LHCN-M2 (cell line): ENCODE data around the gene FKRP. TPM values are rescaled to one million over a fixed set of nuclear protein-coding genes. Genes with fewer than 3 reads are reported as not detected.
A peak's percentile ranks its signal among the peaks of the same experiment; 100 is the strongest.

Experiments
- DNase-seq: peaks from one replicate; pipeline ENCODE4 v3.0.0-alpha.2; 2012; ENCODE audit warnings: low read depth
- total RNA-seq: library from RNA; depleted of rRNA; stranded (reverse); fragments of >200 nt; gene quantifications from 2 replicates; pipeline ENCODE4 v1.2.3, GENCODE V29; 2014

FKRP gene
- total RNA-seq, 1 experiment from 2014 or later: 29.7 TPM

DNA sequence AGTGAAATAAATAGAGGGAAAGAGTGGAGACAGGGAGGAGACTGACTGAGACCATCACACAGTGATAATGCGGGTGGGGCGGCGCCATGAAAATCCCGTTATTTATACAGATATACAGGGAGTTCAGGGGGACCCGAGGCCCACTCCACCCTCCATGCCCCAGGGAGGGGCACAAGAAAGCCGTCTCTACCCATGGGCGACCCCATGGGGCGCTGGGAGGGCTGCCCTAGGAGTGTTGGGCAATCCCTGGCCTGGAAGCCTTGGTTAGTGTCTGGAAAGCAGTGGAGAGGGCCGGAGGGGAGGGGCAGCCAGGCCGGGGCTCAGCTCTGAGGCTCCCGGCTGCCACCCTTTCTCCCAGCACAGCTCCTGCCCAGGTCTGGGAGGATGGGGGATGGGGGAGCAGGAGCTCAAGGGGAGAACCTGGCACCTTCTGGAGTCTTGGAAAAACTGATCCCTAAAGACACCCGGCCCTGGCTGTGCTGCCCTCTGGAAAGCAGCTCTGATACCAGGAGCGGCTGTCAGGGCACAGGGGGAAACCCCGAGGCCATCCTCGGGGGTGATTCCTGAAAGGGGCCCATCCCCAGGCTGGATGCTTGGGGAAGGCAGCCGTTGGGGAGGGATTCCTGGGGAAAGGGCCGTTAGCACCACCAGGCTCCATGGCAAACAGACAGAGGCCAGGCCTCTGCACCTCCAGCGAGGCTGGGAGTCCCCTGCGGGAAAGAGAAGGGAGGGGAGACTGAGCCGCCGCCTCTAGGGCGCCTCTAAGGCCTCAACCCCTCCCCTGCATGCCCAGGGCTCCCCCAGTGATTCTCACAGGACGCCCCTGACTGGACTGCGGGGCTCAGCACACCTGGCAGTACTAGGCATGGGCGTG lies 26.0 kb upstream of the FKRP start:
- no peak for DNase-seq

DNA sequence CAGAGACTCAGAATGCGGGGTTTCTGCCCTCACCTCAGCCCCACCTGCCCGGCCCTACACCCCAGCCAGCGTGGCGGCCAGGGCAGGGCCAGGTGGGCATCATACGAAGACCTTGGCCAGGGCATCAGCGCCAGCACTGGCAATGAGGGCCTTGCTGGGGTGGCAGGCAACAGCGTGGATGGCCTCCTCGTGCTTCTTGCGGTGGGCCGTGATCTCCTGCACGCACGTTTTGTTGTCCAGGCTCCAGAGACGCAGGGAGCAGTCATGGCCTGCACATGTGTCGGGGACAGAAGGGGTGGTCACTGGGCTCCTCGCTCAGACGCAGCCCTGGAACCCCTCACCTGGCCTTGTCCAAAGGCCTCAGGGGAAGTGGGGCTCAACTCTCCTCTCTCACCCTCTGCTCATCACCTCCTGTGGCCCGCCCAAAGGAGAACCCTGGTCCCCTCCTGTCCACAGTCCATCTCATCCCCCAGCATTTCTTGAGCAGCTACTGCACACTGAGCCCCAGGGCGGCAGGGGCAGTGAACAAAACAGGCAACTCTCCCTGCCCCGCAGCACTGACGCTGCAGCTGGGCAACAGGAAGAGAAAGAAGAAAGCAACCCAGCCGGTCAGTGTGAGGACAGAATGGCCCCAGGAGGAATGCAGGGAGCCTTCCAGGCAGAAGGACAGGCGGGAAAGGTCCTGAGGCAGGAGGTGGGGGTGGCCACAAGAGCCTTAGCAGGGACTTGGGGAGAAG lies 25.2 kb upstream of the FKRP start:
- no peak for DNase-seq

DNA sequence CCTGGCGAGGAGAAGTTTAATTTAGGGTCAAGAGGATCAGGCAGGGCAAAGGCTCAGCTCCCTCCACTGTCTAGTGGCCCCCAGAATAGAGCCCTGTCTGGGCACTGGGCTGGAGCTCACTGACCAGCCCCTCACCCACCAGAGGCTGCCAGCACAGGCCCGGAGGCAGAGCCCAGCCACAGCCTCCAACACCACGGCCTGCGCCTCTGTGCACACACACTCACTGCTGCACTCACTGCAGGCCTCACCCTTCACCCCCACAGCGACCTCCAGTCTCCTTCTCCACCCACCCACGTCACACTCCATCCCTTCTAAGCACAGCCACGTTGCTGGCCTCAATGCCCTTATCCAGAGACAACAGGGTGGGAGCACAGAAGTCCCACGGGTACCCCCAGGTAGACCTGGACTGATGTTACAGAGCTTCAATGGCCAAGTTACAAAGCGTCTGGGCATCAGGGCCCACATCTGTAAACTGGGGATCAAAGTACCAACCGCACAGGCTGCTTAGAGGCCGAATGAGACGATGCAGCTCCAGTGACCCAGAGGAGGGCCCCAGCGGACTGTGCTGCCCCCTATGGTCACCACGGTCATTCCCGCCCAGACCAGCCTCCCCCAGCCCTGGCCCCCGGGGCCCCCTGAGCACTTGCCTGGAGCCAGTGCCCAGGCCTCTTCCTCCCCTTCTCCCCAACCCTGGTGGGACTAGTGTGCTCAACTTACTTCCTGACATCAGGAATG lies 24.4 kb upstream of the FKRP start:
- DNase-seq: no peak

DNA sequence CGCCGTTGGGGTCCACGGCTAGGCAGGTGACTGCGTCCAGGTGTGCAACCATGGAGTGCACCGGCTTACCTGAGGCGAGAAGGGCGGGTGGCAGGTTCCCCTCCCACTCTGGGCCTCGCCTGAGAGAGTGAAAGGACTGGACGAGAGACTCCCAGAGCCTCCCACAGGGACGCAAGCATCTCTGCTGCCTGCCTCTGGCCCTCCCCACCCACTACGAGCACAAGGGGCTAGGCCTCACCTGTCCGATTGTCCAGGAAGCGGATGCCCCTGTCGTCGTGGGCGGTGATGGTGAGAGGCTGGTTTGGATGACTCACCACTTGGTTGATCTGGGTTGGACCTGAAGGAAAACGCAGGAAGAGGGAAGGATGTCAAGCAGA lies 23.9 kb upstream of the FKRP start:
- DNase-seq: no peak

DNA sequence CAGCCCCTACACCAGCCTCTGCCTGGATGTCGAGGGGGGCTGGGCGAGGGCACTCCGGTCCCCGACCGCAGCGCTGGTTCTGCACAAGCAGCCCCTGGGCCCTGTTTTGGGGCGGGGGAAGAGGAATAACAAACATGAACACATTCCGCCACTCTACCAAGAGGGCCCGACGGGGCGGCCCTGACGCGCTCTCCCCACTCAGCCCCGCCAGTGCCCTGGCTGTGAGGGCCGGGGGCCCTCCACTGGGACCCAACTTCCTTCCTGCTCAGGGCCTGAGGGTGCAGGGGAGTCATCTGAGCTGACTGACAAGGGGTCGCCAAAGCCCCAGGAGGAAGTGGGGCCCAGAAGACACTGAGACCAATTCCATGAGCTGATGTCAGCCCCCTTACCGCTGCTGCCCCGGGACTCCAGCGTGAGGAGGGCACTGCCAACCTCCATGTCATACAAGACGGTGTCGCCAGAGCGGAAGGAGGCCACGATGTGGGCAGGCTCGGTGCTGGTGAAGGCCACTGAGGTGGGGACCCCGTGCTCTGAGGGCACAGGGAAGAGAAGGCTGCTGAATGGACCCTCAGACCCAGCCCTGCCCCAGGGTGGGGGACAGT lies 23.3 kb upstream of the FKRP start:
- DNase-seq: no peak

DNA sequence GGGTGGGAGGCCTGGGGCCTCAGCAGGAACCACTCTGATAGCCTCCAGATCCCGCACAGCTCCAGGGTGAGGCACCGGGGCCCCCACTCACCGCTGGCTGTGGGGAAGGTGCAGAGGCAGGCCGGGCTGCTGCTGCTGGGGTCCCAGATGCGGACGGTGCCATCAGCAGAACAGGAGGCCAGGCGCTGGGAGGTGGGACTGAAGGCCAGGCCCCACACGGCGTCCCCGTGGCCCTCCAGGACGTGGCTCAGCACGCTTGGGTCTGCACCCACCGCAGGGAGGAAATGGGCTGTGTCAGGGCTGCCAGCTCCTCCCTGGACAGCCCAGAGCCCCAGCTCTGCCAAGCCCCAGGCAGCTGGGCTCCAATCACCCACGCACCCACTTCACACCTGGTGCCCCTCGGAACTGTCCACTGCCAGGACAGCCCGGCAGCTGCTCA lies 22.8 kb upstream of the FKRP start:
- DNase-seq: no peak

DNA sequence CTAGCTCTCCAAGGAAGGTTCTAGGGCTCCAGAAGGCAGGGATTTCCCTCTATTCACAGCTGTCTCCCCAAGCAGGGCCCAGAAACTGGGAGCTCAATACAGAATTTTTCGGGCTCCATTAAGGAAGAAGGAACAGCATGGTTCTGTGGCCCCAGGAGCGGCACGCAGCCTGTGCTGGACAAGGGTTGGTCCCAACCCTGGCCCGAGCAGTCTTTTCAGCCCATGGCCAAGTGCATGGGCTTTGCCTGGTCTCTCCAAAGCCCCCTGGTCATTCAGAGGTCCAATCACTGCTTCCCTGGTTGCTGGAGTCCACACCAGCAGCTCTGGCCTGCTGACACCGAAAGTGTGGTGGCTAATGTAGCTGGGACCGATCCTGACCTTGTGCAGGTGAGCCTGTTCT lies 22.4 kb upstream of the FKRP start:
- DNase-seq: no peak

DNA sequence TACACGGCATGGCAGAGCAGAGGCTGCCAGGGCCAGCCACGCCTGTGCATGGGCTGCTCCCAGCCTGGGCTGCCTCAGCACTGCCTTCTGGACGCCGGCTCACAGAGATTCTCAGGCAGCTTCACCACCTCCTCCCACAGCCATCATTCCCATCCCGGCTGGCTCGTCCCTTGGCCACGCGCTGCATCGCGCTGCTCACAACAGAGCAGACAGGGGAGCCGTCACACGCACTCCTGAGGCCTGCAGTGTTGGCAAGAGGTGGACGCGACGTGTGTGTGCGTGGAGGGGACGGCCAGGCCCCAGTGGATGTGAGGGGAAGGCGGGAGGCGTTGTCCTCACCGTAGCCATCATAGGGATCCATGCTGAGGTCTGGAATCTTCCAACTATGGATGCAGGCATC lies 21.4 kb upstream of the FKRP start:
- no peak for DNase-seq

DNA sequence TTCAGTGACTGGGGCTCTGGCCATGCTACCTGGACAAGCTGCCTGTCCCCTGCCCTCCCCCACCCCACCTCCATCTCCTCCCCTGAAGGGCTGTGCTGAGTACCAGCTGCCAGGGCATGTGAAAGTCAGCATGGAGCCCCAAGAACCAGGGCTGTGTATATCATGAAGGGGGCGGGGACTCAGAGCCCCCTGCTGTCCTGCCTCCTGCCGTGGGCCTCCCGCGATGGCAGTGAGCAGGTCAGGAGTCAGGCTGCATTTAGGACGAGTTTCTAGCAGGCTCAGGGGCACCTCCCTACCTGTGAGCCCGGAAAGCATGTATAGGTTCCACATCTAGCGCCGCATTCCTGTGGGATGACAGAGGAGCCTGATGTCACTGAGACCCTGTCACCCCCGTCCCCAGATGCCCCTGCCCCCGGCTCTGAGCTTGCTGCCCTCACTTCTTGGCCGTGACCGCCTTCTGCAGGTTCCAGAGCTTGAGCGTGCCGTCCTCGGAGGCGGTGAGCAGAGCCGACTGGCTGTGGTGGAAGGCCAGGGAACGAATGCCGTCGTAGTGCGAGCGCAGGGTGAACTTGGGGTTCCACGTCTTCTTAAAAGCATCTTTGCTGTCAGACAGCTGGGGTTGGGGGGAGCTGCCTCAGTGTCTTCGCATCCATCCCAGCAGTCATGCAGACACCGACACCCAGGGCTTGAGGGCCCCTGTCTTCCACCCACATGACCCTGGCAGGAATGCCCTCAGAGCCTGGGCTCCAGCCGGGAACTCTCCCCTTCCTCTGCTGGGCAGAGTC lies 20.6 kb upstream of the FKRP start:
- DNase-seq: no peak

DNA sequence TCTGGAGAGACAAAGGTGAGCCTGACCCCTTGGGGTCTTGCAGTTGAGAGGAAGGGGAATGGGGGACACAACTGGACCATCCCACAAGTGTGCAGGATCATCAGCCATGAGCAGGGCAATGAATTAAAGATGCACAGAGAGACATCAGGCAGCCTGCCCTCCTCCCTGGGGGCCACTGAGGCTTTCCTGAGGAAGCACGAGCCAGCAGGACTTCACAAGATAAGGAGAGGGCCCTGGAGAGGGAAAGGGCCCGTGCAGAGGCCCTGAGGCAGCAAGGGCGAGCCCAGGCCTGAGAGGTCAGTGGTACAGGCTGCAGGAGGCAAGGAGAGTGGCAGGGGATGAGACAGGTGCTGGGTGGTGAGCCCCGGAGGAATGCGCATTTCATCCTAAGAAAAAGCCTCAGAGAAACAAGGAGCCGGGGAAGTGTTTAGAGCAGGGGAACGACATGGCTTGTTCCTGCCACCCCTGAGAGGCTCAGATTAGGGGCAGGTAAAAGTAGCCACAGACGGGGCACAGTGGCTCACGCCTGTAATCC lies 19.9 kb upstream of the FKRP start:
- no peak for DNase-seq

DNA sequence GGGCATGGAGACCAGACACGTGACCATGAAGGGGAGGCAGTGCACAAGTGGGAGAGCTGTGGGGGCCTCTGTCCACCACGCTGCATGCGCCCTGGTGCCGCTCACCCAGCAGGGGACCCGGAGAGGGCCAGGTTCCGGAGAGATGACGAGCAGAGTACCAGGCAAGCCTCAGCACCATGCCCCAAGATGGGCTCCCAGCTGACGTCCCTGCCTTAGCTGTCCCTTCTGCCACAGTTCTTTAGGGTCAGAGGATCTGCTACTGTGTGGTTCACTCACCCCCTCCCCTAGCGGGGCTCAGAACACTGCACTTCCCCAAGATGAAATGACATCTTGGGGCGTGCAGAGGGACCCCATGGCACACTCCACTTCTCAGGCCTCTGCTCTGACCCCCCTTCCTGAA lies 19.3 kb upstream of the FKRP start:
- no peak for DNase-seq

DNA sequence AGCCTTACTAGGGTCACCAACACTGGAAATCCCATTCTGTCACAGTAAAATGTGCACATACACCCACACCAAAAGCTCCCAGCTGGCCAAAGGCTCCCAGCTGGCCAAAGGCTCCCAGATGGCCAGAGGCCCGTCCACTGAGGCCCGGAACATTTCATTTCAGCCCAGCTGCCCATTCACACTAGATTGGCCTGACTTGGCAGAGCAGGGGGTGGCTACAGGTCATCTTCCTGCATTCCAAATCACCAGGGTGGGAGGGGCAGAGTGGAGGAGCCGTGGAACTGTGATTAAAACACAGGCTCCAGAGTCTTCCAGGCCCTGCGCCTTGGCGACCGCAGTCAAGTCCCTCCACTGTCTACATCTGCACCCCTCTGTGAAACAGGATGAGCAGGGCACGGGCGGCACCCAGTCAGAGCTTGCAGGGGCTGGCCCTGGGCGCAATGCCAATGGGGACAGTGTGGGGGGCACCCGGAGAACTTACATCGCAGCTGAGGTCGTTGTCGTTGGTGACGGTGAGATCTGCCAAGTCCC lies 18.8 kb upstream of the FKRP start:
- no peak for DNase-seq

DNA sequence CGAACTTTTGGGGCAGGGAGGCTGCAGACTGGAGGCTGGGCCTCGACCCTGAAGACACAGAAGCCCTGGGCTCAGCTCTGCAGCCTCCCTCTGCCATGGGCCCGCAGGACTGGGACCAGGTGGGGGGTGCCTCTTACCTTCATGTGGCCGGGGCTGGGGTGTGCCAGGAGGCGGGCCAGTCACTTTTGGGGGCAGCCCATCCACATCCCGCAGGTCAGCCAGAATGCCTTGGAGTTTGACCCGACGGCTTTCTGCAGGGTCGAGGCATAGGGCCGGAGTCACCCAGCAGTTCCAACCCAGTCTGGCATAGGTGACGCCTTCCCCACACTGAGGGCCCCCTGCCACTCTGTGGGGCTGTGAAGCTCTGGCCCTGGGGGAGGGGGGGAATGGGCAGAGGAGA lies 18.1 kb upstream of the FKRP start:
- DNase-seq: no peak

DNA sequence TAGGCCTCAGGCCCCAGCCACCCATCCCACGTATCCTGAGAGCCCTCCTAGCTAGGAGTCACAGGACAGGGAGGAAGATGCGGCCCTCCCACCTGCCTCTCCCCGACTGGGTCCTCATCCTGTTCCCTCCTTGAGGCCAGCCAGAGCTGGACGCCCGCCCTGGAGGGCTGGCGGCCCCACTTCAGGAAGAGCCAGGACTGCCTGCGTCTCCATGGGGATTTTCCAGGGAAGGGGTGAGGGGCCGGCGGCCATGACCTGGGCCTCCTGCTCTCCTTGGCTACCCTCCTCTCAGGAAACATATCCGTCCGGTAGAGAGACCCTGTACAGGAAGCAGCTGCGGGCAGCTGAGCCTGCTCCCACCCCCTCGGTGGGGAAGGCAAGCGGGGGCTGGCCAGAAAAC lies 17.6 kb upstream of the FKRP start:
- DNase-seq: no peak

DNA sequence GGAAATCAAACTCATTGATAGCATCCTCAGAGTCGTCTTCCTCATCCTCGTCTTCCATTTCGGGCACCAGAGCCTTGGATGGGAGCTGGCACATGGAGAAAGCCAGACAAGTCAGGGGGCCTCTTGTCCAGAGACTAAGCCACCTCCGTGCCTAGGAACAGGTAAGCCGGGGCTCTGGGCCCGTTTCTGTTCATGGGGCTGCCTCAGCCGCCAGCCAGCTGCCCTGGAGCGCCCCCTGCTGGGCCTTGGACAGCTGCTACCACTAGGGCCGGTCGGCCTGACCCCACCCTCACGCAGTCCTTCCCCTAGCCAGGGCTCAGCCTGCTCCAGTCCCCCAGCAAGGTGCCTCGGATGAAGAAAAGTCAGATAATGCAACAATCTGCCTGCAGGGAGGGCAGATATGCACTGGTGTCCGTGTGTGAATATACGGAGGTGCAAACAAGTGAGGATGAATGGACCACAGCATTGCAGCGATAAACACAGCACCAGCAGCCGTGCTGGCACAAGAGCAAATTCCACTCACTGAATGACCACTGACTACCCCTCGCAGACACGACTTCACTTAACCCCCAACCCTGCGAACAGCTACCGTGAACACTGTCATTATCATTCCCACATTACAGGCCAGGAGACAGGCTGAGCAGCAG lies 17.0 kb upstream of the FKRP start:
- DNase-seq: peak; percentile 33

DNA sequence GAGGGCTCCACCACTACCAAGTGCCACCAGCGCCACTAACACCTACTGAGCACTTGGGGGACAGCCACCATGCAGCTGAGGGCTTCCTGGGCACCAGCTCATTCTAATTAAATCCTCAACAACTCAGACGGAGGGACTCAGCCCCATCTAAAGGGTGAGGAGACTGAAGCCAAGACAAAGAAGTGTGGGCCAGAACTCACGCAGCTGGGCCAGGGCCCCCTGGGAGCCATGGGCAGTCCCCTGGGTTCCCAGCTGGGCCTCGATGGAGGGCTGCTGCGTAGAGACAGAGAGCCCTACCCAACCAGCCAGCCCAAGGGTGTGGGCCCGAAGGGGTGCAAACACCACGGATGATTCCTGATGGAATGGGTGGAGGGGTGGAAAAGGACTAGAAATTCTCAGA lies 16.2 kb upstream of the FKRP start:
- no peak for DNase-seq

DNA sequence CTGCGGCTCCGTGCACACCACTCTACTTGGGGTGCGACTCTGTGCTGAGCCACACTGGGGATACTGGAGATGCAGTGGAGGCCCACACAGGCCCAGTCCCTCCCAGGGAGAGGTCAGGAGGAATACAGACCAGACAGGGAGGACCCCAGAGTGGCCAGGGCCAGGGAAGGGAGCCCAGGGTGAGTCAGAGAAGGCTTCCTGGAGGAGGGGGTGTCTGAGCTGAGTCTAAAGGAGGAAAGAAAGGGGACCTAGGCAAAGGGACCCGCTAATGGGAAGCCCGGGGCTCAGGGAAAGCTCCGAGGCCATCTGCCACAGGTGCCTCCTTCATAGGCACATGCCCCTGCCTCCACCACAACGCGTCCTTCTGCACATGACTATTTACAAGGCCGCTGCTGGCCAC lies 15.7 kb upstream of the FKRP start:
- DNase-seq: no peak

DNA sequence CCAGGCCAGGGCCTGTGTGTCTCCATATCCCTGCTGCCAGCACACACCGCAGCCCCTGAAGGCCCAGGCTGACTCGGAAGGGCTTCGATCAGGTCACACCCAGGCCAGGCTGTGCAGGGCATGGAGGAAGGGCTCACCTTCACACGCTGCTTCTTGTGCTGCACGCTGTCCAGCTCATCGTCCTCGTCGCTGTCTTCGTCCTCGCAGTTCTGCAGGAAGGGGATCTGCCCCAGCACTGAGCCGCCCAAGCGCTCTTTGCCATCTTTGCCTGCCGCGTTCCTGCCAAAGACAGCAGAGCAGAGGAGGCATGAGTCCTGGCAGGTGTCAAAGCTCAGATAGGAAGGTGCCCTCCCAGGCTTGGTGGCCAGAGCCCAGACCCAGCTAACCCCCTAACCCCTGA lies 15.3 kb upstream of the FKRP start:
- no peak for DNase-seq

DNA sequence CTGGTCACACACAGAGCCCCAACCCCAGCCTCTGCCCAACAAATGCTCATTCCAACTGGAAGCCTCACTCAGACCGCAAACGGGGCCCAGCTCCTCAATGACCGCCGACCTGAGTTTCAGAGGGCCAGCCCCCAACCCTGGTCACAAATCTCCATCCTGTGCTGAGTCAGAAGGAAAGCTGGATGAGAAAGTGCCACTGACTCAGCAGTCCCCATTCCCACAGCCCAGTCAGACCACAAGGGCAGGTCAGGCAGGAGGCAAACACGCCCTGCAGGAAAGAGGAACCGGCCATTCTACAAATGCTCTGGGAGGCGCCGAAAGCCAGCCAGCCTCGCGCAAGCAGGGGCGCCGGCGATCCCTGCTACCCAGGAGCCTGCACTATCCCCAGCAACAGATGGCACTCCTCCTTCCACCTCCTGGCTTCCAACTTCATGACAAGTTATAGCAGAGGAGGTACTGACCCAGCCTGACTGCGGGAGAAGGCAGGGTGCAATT lies 14.8 kb upstream of the FKRP start:
- DNase-seq: peak; percentile 89

DNA sequence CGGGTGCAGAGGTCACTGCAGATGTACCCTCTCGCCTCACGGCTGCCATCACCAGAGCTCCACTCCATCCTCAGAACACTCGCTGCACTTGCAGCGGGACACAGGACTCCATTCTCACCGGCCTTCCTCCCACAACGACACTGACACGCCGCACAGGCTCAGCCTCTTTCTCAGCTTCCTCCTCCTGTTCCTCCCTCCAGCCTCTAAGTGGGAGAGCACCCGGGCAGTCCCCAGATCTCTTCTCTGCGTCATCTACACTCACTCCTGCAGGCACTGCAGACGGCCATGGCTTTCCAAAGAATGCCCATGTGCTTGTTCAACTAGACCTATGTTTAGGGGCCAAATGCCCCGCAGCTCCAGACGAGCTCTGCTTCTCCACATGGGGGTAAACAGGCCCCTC lies 14.3 kb upstream of the FKRP start:
- DNase-seq: no peak
